Endothelial cell of umbilical vein (primary cell): ENCODE results near the gene FBXW11. TPM values are rescaled to one million over a fixed set of nuclear protein-coding genes. Genes with fewer than 3 reads are reported as not detected.

Experiments
- BruUV-seq: library from RNA; stranded (reverse); fragments of 400-500 nt; replicated peaks from 2 replicates; lab custom pipeline; 2021; lab: Mats Ljungman, UMichigan
- CTCF ChIA-PET: fragments of 300-600, 350-600 bp; sonication (Branson Sonifier 250); formaldehyde crosslinking; loops from one replicate; lab custom pipeline; 2021; ENCODE audit warnings: antibody characterized with exemption, inconsistent platforms; lab: Charles Lee
- POLR2A ChIA-PET: fragments of 300-600, 350-600 bp; sonication (Branson Sonifier 250); formaldehyde crosslinking; loops from one replicate; lab custom pipeline; 2021; ENCODE audit warnings: antibody characterized with exemption, inconsistent platforms; lab: Charles Lee
- DNase-seq: peaks from one replicate; pipeline ENCODE4 v3.0.0-alpha.2; 2011; ENCODE audit warnings: low read depth, low spot score
- FAIRE-seq: peaks from 2 replicates; lab custom pipeline; 2011; peaks lifted over from hg19 to GRCh38; lab: Jason Lieb, UNC
- H2AFZ ChIP-seq: 2 replicates; pipeline ENCODE4 v1.6.0; 2012; ENCODE audit warnings: low read depth, low read length, control low read depth, inconsistent platforms
- H3K27ac ChIP-seq: 2 replicates; pipeline ENCODE4 v1.5.1; 2011; ENCODE audit warnings: low read depth, mild to moderate bottlenecking, control low read depth, low read length, moderate library complexity; ENCODE audit not compliant: insufficient read depth
- H3K27me3 ChIP-seq, 2 experiments: 2 replicates each; pipeline versions ENCODE4 v1.6.0 to v1.6.1; 2011; ENCODE audit warnings: low read length in 2 of 2, mixed read lengths in 1 of 2; ENCODE audit not compliant: control insufficient read depth in 2 of 2, insufficient read depth in 2 of 2
- H3K36me3 ChIP-seq, 2 experiments: 2 replicates in 1 of 2; 3 replicates in 1 of 2; pipeline ENCODE4 v1.5.1; 2011; ENCODE audit warnings: low read length in 2 of 2, mild to moderate bottlenecking in 1 of 2, moderate library complexity in 1 of 2; ENCODE audit not compliant: control insufficient read depth in 2 of 2, insufficient read depth in 2 of 2; ENCODE audit errors: extremely low read depth in 1 of 2
- H3K4me1 ChIP-seq: 3 replicates; pipeline ENCODE4 v1.5.1; 2011; ENCODE audit warnings: mild to moderate bottlenecking, low read length; ENCODE audit not compliant: control insufficient read depth, insufficient read depth; ENCODE audit errors: extremely low read depth
- H3K4me2 ChIP-seq: 2 replicates; pipeline ENCODE4 v1.6.1; 2011; ENCODE audit warnings: low read length, control low read depth, mixed read lengths; ENCODE audit not compliant: insufficient read depth
- H3K4me3 ChIP-seq, 3 experiments: fragments of 200-600 bp in 1 of 3; sonication (generic), shearing (Covaris generic) in 1 of 3; replicated peaks in 1 of 3; 2 replicates each; pipeline ENCODE4 v1.5.1; 2011 to 2016; ENCODE audit warnings: control low read depth in 3 of 3, low read length in 3 of 3, mild to moderate bottlenecking in 2 of 3, inconsistent platforms in 1 of 3, low read depth in 1 of 3, moderate library complexity in 1 of 3; ENCODE audit not compliant: insufficient read depth in 1 of 3
- H3K79me2 ChIP-seq: 2 replicates; pipeline ENCODE4 v1.6.0; 2012; ENCODE audit warnings: low read length, inconsistent platforms; ENCODE audit not compliant: control insufficient read depth, insufficient read depth
- H3K9ac ChIP-seq: replicated peaks from 2 replicates; pipeline ENCODE3; 2011; ENCODE audit warnings: low read length, control low read depth; ENCODE audit not compliant: insufficient read depth; ENCODE audit errors: extremely low read depth
- H3K9me1 ChIP-seq: replicated peaks from 3 replicates; pipeline ENCODE4 v1.6.0; 2011; ENCODE audit warnings: mild to moderate bottlenecking, low read length; ENCODE audit not compliant: control insufficient read depth, insufficient read depth; ENCODE audit errors: extremely low read depth
- H3K9me3 ChIP-seq: replicated peaks from 2 replicates; pipeline ENCODE4 v1.5.1; 2012; ENCODE audit warnings: low read length, inconsistent platforms; ENCODE audit not compliant: control insufficient read depth, insufficient read depth
- H4K20me1 ChIP-seq: replicated peaks from 2 replicates; pipeline ENCODE3; 2011; ENCODE audit warnings: mild to moderate bottlenecking, low read length; ENCODE audit not compliant: control insufficient read depth, insufficient read depth; ENCODE audit errors: extremely low read depth
- CTCF ChIP-seq, 2 donors: IDR thresholded peaks; 1 replicate in 1 of 2; 2 replicates in 1 of 2; pipeline ENCODE4 v1.5.1; 2011; ENCODE audit warnings: low read length in 2 of 2, mild to moderate bottlenecking in 2 of 2, moderate library complexity in 2 of 2, control low read depth in 1 of 2, inconsistent platforms in 1 of 2, low read depth in 1 of 2; ENCODE audit not compliant: insufficient read depth in 1 of 2; ENCODE audit errors: extremely low read depth in 1 of 2
- EZH2 ChIP-seq: IDR thresholded peaks from 2 replicates; pipeline ENCODE4 v1.6.1; 2012; ENCODE audit warnings: borderline replicate concordance, low read depth, mild to moderate bottlenecking, moderate library complexity, low read length, inconsistent platforms; ENCODE audit not compliant: severe bottlenecking
- MYC ChIP-seq: IDR thresholded peaks from one replicate; pipeline ENCODE4 v1.6.1; 2011; ENCODE audit warnings: mild to moderate bottlenecking, low read depth, low read length
- POLR2AphosphoS5 ChIP-seq: IDR thresholded peaks from 2 replicates; pipeline ENCODE4 v1.6.1; 2012; ENCODE audit warnings: low read depth, mild to moderate bottlenecking, control low read depth, low read length, moderate library complexity; ENCODE audit not compliant: insufficient read depth
- dilution Hi-C: fragments of 300-500 bp; cut with MboI; formaldehyde crosslinking; loops from one replicate; pipeline ENCODE4 v1.15.0; 2019; ENCODE audit warnings: low sequenced_read_pairs; ENCODE audit not compliant: extremely low pct_ligation_motif_present
- intact Hi-C: fragments of 100-400 bp; cut with micrococcal nuclease; formaldehyde crosslinking; loops from one replicate; pipeline ENCODE4 v1.10.0; 2022
- polyA plus RNA-seq, 4 experiments: library from polyadenylated mRNA; depleted of rRNA in 3 of 4; stranded (reverse) in 3 of 4; unstranded in 1 of 4; fragments of >200 nt; gene quantifications; 2 replicates each; pipeline versions ENCODE4 v1.2.1 to v1.2.3, GENCODE V29; 2011 to 2012; ENCODE audit warnings: missing spikeins in 1 of 4
- total RNA-seq: library from RNA; stranded (reverse); gene quantifications from 2 replicates; pipeline ENCODE4 v1.2.3, GENCODE V29; 2021
- TF ChIP-seq, protein P1 (sequence below): IDR thresholded peaks from 2 replicates; pipeline ENCODE4 v1.6.1; 2011; ENCODE audit not compliant: insufficient read depth, insufficient read length

Gene FBXW11
- total and polyA plus RNA-seq, 2 donors (not counting 3 experiments of a cell fraction or from before 2014, with no cell fraction given), result 30.7 to 44.7 TPM

- CTCF ChIA-PET, result interaction anchor here (1.3 to 1.8 kb wide), 2 partner anchors 25 to 81 kb away, joined by 3 to 6 read pairs; no protein-coding TSS in a partner anchor
- peaks cover 75% of the 10 kb centered on the region for H3K79me2 ChIP-seq
These were observed 13.6 kb downstream of the FBXW11 start for GRCh38 chr5:171992813-171993212.

More at GRCh38 chr5:171992813-171993212, 13.6 kb downstream of the FBXW11 start:
- TF ChIP-seq EZH2 (no peak), POLR2AphosphoS5 (no peak), CTCF (IDR thresholded peaks at IDR 0.05; ENCODE audit: extremely low read depth in 1 of 2, insufficient read depth in 1 of 2, low read depth in 1 of 2, low read length in 2 of 2) (no peak), MYC (no peak)
- TF ChIP-seq, protein P1, sequence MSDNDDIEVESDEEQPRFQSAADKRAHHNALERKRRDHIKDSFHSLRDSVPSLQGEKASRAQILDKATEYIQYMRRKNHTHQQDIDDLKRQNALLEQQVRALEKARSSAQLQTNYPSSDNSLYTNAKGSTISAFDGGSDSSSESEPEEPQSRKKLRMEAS, result no peak
- Histone ChIP-seq H3K9me3 (no peaks in the 10 kb centered on the region), H3K27ac (no peak overlapping the region), H3K9ac (no peak overlapping the region), H3K4me1 (no peaks in the 10 kb centered on the region), H3K27me3 (no peaks in the 10 kb centered on the region), H3K4me3 (no peak overlapping the region), H3K36me3 (peaks cover 2% of the 10 kb centered on the region in 2 experiments), H3K4me2 (no peak overlapping the region), H4K20me1 (peaks cover 11% of the 10 kb centered on the region), H3K9me1 (no peaks in the 10 kb centered on the region), H2AFZ (no peak overlapping the region)
- DNase-seq (no peak), FAIRE-seq (no peak)
- POLR2A ChIA-PET, result no interaction called here
- dilution Hi-C loops, result no loop called here
- intact Hi-C loops, result no loop called here
- no TSS peak for BruUV-seq
